KG1 (cell line): ENCODE measurements around the gene JUND.
A peak's percentile ranks its signal among the peaks of the same experiment; 100 is the strongest.

Source experiments
- DNase-seq: peaks from one replicate; lab custom pipeline; 2025; lab: John Stamatoyannopoulos, UW

Gene JUND

GRCh38 chr19:18308051-18308947 is 26.9 kb upstream of the JUND start:
- no peak for DNase-seq

DNA sequence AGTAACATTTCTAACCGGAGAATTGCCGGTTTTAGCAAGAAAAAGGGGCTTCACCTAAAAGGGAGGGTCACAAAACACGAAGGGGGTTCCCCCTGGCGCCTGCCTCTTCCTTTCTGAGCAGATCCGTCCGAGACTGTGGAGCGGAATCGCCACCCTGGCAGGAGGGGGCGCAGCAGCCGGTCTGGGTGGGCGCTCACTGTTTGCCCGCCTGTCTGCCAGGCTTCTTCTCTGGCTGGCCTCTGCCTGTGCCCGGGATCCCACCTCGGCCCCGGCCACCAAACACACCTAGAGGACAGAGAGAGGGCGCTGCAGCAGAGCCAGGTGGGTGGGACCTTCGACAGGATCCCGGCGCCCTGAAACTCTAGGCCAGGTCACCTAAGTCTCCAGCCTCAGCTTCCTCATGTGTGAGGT is 25.9 kb upstream of the JUND start:
- no peak for DNase-seq

DNA sequence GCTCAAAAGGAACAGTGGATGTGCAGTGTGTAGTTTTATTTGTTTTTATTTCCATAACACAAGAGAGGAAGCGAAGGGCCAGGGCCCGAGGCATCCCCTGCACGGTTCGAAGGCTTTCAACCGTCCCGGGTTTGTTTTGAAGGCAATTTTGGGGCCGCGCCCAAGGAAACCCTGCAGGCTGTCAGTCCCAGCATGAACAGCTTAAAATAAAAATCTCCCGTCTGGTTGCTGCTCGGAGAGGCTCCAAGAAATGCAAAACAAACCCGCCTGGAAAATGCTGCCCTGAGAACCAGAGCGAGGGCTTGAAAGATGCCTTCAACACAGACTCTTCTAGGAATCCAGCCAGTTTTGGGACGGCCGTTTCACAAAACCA is 25.5 kb upstream of the JUND start:
- DNase-seq: no peak

GRCh38 chr19:18306209-18306887 is 24.9 kb upstream of the JUND start:
- DNase-seq: no peak

DNA sequence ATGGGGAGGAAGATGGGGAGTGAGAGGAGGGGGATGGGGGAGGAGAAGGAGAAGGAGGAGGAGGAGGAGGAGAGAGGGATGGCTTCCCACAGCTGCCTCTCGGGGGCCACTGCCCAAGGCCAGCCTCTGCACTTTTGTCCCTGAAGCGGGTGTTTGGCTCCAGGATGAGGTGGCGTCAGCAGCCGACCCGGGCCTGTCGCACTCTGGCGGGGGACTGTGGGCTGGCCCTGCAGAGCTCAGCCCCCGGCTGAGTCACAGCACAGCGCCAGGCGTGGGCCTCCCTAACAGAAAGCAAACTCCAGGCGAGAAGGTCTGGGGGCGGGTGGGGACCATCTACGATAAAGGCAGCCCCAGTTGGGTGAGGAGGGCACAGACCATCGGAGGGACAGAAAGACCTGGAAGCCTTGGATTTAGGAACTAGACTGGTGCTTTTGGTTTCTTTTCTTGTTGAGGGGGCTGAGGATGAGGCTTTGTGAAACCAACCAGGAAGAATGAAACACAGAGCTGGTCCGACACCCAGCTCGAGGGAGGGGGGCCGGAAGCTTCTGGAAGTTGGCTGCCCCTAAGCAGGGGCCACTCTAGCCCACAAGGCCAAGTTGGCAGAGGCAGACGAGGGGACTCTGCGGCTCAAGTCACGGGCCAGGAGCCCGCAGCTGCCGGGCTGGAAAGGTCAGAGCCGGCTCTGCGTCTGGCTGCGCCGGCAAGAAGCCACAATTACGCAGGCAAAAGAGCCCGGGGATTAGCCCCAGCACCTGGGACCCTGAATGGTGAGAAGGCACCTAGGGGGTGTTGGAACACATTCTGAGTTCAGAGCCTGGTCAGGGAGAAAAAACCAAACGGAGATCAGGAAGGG is 23.3 kb upstream of the JUND start:
- peak; percentile 67 for DNase-seq

DNA sequence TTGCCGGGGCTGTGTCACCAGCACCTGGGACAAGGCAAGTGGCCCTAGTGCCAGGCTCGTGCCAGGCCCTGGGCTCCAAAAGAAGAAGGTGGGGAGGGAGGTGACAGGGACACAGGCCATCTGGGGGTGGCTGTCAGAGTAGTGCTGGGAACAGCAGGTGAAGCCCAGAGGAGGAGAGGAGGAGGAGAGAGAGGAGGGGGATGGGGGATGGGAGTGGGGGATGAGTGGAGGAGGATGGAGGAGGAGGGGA is 22.7 kb upstream of the JUND start:
- DNase-seq: no peak

GRCh38 chr19:18301718-18302111 is 20.3 kb upstream of the JUND start:
- no peak for DNase-seq

GRCh38 chr19:18300930-18301717 is 19.7 kb upstream of the JUND start:
- no peak for DNase-seq

- no peak for DNase-seq
Observed at GRCh38 chr19:18299654-18300053, 18.2 kb upstream of the JUND start.

DNA sequence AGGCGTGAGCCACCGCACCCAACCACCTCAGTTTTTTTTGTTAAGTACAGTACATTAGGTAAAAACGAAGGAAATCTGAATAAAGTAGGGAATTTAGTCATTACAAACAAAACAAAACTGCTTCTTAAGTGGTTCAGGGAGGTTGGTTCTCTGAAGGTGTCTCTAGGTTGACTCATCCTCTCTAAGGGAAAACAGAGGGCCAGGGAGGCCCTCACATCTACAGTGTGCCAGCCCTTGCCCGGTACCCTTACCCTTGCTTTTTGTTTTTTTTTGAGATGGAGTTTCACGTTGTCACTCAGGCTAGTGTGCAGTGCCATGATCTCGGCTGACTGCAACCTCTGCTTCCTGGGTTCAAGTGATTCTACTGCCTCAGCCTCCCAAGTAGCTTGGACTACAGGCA is 17.2 kb upstream of the JUND start:
- DNase-seq: no peak

DNA sequence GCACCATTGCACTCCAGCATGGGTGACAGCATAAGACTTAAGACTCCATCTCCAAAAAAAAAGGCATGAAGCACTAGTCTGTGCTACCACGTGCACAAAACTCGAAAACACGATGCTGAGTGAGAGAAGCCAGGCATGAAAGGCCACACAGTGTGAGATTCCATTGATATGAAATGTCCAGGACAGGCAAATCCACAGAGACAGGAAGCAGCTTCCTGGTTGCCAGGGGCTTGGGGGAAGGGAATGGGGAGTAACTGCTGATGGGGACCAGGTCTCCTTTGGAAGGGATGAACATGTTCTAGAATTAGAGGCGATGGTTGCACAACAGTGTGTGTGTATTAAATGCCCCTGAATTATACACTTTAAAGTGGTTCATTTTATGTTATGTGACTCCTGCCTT is 15.9 kb upstream of the JUND start:
- no peak for DNase-seq

DNA sequence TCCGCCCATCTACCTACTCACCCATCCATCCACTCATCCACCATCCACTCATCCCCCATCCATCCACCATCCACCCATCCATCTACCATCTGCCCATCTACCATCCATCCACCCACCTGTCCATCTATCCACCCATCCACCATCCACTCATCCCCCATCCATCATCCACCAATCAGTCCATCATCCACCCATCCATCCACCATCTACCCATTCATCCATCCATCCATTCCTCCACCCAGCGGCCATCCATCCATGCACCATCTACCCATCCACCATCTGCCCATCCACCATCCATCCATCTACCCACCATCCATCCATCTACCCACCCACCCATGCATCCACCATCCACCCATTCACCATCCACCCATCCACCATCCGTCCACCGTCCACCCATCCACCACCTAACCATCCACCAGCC is 13.6 kb upstream of the JUND start:
- DNase-seq: no peak

DNA sequence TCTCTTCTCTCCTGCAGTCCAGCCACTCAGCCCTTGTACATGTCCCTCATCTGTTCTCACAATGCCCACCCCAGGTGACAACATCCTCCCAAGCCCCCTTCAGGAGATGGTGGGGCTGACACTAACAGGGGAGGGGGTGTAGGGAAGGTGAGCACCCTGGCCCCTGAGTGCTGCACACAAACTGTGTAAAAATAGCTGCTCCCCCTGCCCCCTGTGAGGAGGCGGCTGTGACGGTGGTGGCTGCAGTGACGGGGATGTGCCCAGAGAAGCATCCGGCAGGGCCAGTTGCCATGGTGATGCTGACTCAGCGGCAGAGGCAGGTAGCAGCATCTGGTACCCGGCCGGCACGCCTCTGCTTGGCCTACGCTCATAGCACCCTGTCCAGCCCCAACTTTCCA is 13.0 kb upstream of the JUND start:
- no peak for DNase-seq

GRCh38 chr19:18293642-18294466 is 12.4 kb upstream of the JUND start:
- DNase-seq: no peak

- peak; percentile 37 for DNase-seq
Observed at GRCh38 chr19:18292810-18293641, 11.6 kb upstream of the JUND start.

DNA sequence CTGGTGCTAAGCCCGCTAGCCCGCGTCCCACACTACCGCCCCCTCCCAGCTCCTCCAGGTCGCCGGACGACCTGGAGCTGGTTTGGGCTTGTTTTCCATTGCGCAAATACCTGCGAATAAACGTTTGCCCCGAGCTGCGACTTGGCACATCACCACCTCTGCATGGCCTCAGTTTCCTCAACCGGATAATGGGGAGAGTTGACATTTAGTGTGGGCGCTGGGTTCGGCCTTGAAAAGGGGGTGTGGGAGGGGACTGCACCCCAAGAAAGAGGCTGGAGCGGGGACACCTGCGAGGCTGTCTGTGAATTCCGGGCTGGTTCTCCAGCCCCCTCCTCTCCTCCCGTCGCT is 11.0 kb upstream of the JUND start:
- DNase-seq: no peak

DNA sequence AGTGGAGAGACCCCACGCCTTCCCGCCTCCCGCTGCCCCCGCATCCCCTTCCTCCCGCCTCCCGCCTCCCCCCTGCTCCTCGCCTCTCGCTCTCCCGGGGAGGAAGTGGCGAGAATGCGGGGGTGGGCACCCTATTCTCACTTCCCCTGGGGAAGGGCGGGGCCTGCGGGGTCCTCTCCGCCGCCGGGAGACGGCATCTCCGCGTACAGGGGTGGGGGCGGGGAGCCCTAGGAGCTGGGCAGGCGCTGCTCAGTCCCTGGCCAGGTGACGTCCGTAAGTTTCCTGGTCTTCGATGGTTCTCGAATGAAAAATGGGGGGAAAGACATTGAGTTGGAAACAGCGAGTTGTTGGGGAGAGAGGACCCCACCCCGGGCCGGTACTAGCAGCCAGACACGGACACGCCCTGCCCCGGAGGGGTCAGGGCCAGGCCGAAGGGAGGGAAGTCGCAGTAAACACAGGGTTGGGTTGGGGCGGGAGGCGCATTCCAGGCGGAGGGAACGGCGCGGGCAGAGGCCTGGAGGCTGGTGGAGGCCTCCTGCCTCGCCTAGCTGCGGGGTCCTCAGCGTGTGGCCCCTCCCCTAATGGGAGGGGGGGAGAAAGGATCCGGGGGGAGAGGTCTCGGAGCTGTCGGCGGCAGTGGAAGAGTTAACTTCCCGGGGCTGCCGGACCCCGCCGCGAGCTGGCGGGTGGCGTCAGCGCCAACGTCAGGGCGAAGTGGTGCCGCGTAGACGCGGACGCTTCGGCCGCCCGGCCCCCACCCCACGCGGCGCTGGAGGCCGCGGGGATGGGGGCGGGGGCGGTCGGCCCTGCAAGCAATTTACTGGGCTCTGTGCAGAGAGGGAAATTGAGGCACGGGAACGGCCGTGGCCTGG is 10.4 kb upstream of the JUND start:
- DNase-seq: peak; percentile 73

DNA sequence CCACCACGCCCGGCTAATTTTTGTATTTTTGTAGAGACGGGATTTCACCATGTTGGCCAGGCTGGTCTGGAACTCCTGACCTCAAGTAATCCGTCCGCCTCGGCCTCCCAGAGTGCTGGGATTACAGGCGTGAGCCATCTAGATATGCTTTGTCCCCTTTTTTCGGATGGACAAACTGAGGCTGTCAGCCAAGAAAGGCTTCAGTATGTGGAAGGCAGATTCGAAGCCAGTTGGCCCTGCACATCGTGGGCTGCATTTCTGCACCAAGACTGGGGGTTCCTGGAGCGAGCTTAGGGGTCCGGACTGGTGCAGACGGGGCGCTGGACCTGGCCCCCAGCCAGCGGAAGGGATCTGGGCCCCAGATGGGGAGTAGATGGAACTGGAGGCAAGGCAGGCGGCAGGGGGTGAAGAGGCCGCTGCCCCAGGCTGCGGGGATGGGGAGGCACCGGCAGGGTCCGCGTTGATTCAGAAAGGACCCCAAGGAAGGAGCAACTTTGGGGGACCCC is 9.7 kb upstream of the JUND start:
- DNase-seq: no peak
